ENCODE results near the gene SLX9. TPM values are rescaled to one million over a fixed set of nuclear protein-coding genes. Genes with fewer than 3 reads are reported as not detected.

SLX9 gene
- total RNA-seq, 1 experiment from 2014 or later = 74.3 TPM

DNA sequence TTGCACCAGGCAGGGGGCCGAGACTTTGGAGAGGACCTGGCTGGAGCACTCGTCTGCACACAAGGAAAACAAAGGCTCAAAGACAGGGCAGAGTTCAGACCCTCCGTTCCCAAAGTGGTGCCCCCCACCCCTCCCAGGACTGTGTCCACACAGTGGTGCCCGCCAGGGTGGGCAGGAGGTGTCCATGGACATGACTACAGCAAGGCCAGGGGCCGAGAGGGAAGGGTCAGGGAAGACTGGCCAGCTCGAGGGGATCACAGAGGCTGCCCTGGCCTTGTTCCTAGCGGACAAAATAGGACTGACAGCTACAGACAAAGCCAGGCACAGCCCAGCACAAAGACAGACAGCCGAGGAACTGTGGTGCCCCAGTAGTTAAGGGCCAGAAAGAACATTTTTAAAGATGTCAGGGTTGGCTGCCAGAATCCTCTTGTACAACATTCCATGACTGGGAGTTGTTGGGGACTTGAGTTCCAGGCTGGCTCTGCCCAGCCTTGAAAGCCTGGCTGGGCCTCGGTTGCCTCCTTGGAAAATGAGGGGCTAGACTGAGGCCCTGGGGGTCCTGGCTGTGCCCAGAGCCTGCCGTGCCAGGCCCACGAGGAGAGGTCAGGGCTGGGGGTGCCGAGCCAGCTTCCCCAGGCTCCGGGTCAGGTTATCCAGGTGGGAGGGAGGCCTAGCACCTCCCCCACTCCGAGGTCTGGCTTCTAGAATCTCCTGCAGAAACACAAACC lies 63.7 kb downstream of the SLX9 start:
- DNase-seq = no peak
- Histone ChIP-seq H3K14ac (ENCODE audit: insufficient read depth, low read length) (no peak overlapping the region), H2AK5ac (ENCODE audit: insufficient read length, low read length) (no peak overlapping the region), H3K4me1 (ENCODE audit: insufficient read depth, low read length) (no peaks in the 10 kb centered on the region), H3K23me2 (ENCODE audit: insufficient read length, low read depth, low read length, poor library complexity, severe bottlenecking) (peaks cover 6% of the 10 kb centered on the region), H3K79me1 (ENCODE audit: insufficient read depth, low read depth, low read length, poor library complexity, severe bottlenecking) (no peaks in the 10 kb centered on the region), H2BK12ac (ENCODE audit: insufficient read length, low read depth, low read length) (no peak overlapping the region), H2BK15ac (ENCODE audit: low read depth, low read length) (no peak overlapping the region), H2AFZ (ENCODE audit: low read length) (no peak overlapping the region), H3K9me3 (ENCODE audit: control insufficient read depth, low read depth, low read length) (no peaks in the 10 kb centered on the region), H4K91ac (ENCODE audit: insufficient read length, low read depth, low read length) (no peak overlapping the region), H3K79me2 (ENCODE audit: insufficient read depth, low read length) (no peaks in the 10 kb centered on the region), H4K20me1 (ENCODE audit: control insufficient read depth, insufficient read depth, insufficient read length) (no peaks in the 10 kb centered on the region), H4K8ac (replicated peaks; ENCODE audit: insufficient read length, low read depth, low read length) (no peak overlapping the region), H3K27ac (ENCODE audit: insufficient read length, low read depth, low read length) (no peak overlapping the region), H3K4me2 (ENCODE audit: insufficient read depth, insufficient read length, low read length) (no peak overlapping the region), H3K9ac (ENCODE audit: extremely low read depth, insufficient read length, low read length) (no peak overlapping the region), H2BK120ac (ENCODE audit: low read depth, low read length, poor library complexity, severe bottlenecking) (no peak overlapping the region), H3K18ac (ENCODE audit: insufficient read length, low read depth, low read length) (no peak overlapping the region), H3T11ph (ENCODE audit: low read length) (no peak overlapping the region), H2BK20ac (ENCODE audit: low read depth, low read length, poor library complexity, severe bottlenecking) (no peak overlapping the region), H3K56ac (ENCODE audit: insufficient read length, low read depth, low read length) (no peak overlapping the region), H4K5ac (ENCODE audit: insufficient read length, low read depth, low read length) (no peak overlapping the region), H3K4ac (ENCODE audit: low read depth, low read length) (no peak overlapping the region), H2BK5ac (ENCODE audit: insufficient read length, low read length) (no peak overlapping the region), H3K23ac (ENCODE audit: insufficient read length, low read depth, low read length) (no peak overlapping the region), H3K27me3 (ENCODE audit: insufficient read depth, low read length) (no peaks in the 10 kb centered on the region; the same call in 1 of the 2 replicates)
- no peaks in the 10 kb centered on the region for H3K36me3 Mint-ChIP-seq (ENCODE audit: insufficient read depth in 1 of 3, low read depth in 3 of 3)
- H3K4me1 Mint-ChIP-seq = peaks cover 6 to 9% of the 10 kb centered on the region in 2 experiments
- H3K9me3 Mint-ChIP-seq = peaks cover 2 to 3% of the 10 kb centered on the region in 2 experiments; a peak in 2 of 5 replicates
- H3K4me3 Mint-ChIP-seq = no peak overlapping the region
- H3K27ac Mint-ChIP-seq = no peak overlapping the region; a peak in 1 of 7 replicates
- no CpG with 5 or more reads among the region's 14 CpGs for WGBS (ENCODE audit: extremely low coverage, insufficient read length, low lambda C conversion rate)
- TF ChIP-seq, protein P1, sequence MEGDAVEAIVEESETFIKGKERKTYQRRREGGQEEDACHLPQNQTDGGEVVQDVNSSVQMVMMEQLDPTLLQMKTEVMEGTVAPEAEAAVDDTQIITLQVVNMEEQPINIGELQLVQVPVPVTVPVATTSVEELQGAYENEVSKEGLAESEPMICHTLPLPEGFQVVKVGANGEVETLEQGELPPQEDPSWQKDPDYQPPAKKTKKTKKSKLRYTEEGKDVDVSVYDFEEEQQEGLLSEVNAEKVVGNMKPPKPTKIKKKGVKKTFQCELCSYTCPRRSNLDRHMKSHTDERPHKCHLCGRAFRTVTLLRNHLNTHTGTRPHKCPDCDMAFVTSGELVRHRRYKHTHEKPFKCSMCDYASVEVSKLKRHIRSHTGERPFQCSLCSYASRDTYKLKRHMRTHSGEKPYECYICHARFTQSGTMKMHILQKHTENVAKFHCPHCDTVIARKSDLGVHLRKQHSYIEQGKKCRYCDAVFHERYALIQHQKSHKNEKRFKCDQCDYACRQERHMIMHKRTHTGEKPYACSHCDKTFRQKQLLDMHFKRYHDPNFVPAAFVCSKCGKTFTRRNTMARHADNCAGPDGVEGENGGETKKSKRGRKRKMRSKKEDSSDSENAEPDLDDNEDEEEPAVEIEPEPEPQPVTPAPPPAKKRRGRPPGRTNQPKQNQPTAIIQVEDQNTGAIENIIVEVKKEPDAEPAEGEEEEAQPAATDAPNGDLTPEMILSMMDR (conservative IDR thresholded peaks at IDR 0.05) = no peak
- H3K27me3 Mint-ChIP-seq (ENCODE audit: low read depth) = peaks cover 19% of the 10 kb centered on the region
